Hepatocyte (in vitro differentiated cells): Measurements from ENCODE around the gene EXPH5.

Source experiments
- EZH2 ChIP-seq: fragments of 200-600 bp; sonication (generic); IDR thresholded peaks from 2 replicates; pipeline ENCODE4 v1.6.1; 2016; ENCODE audit warnings: antibody characterized with exemption, mild to moderate bottlenecking, borderline replicate concordance
- EZH2phosphoT487 ChIP-seq: fragments of 200-600 bp; sonication (generic); IDR thresholded peaks from one replicate; pipeline ENCODE4 v1.6.1; 2018; ENCODE audit warnings: antibody characterized with exemption, mild to moderate bottlenecking, low read depth, moderate library complexity; ENCODE audit not compliant: unreplicated experiment, severe bottlenecking
- TF ChIP-seq, protein P1 (sequence below): fragments of 200-600 bp; sonication (generic); IDR thresholded peaks from 2 replicates; pipeline ENCODE4 v1.5.1; 2016; ENCODE audit warnings: antibody characterized with exemption, mild to moderate bottlenecking; ENCODE audit not compliant: poor library complexity

DNA sequence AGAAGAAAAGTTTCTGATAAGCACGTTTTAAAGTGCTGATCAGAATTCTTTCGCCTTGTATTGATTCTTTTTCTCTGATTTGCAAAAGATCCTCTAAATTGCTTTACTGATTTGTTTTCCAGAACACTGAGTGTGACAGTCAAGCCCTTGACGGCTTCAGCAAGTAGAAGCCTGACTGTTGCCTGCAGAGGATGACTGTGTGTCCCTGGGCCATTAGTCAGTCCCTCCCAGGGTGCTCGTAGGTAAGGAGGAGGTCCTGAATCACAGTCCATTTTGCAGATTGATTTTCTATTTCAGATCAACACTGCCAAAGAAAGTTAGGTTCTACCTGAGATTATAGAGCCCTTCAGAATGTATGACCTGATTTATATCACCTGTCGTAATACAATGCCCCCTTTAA lies 56.8 kb downstream of the EXPH5 start:
- TF ChIP-seq, protein P1, sequence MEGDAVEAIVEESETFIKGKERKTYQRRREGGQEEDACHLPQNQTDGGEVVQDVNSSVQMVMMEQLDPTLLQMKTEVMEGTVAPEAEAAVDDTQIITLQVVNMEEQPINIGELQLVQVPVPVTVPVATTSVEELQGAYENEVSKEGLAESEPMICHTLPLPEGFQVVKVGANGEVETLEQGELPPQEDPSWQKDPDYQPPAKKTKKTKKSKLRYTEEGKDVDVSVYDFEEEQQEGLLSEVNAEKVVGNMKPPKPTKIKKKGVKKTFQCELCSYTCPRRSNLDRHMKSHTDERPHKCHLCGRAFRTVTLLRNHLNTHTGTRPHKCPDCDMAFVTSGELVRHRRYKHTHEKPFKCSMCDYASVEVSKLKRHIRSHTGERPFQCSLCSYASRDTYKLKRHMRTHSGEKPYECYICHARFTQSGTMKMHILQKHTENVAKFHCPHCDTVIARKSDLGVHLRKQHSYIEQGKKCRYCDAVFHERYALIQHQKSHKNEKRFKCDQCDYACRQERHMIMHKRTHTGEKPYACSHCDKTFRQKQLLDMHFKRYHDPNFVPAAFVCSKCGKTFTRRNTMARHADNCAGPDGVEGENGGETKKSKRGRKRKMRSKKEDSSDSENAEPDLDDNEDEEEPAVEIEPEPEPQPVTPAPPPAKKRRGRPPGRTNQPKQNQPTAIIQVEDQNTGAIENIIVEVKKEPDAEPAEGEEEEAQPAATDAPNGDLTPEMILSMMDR: no peak
- TF ChIP-seq EZH2 (no peak), EZH2phosphoT487 (no peak)
